PC-3 (cell line): Measurements from ENCODE around the gene LINGO1. TPM values are rescaled to one million over a fixed set of nuclear protein-coding genes. Genes with fewer than 3 reads are reported as not detected.

Source experiments
- ATAC-seq: fragments of 200-7000 bp; cut with Tn5 transposase; 2 replicates; pipeline ENCODE4 v1.9.1; 2020; ENCODE audit warnings: mild to moderate bottlenecking, moderate library complexity
- BruUV-seq: library from RNA; stranded (reverse); fragments of 400-500 nt; replicated peaks from 2 replicates; lab custom pipeline; 2021; lab: Mats Ljungman, UMichigan
- CTCF ChIA-PET: fragments of 300-600 bp; sonication (Branson Sonifier 250); formaldehyde crosslinking; loops from one replicate; lab custom pipeline; 2022; ENCODE audit warnings: antibody characterized with exemption; lab: Charles Lee
- POLR2A ChIA-PET: fragments of 300-600 bp; sonication (Branson Sonifier 250); formaldehyde crosslinking; loops from one replicate; lab custom pipeline; 2022; ENCODE audit warnings: antibody characterized with exemption; ENCODE audit not compliant: unreplicated experiment; lab: Charles Lee
- DNase-seq: peaks from one replicate; pipeline ENCODE4 v3.0.0-alpha.2; 2015
- H2AFZ ChIP-seq: fragments of 300-600 bp; sonication (generic); 2 replicates; pipeline ENCODE4 v1.6.0; 2016; ENCODE audit warnings: antibody characterized with exemption, low read length
- H3F3A ChIP-seq: fragments of 300-600 bp; sonication (generic); one replicate; pipeline ENCODE4 v1.6.0; 2017; ENCODE audit warnings: antibody characterized with exemption, low read length, control low read depth, mild to moderate bottlenecking; ENCODE audit not compliant: unreplicated experiment
- H3K27ac ChIP-seq: fragments of 300-600 bp; sonication (generic); 2 replicates; pipeline ENCODE4 v1.5.1; 2016; ENCODE audit warnings: mild to moderate bottlenecking, low read length
- H3K27me3 ChIP-seq: fragments of 300-600 bp; sonication (generic); 2 replicates; pipeline ENCODE4 v1.6.1; 2016; ENCODE audit warnings: low read length, mixed read lengths
- H3K36me3 ChIP-seq: fragments of 300-600 bp; sonication (generic); 2 replicates; pipeline ENCODE4 v1.6.1; 2016; ENCODE audit warnings: low read depth, mixed run types, low read length, mixed read lengths
- H3K4me1 ChIP-seq: fragments of 300-600 bp; sonication (generic); 2 replicates; pipeline ENCODE4 v1.5.1; 2016; ENCODE audit warnings: low read length; ENCODE audit not compliant: insufficient read depth
- H3K4me2 ChIP-seq: fragments of 300-600 bp; sonication (generic); 2 replicates; pipeline ENCODE4 v1.6.0; 2016; ENCODE audit warnings: low read length
- H3K4me3 ChIP-seq: fragments of 300-600 bp; sonication (generic); 2 replicates; pipeline ENCODE4 v1.5.1; 2016; ENCODE audit warnings: mild to moderate bottlenecking, low read length, mixed read lengths
- H3K79me2 ChIP-seq: fragments of 300-600 bp; sonication (generic); 2 replicates; pipeline ENCODE4 v1.6.1; 2017; ENCODE audit warnings: low read length, mixed read lengths
- H3K9ac ChIP-seq: fragments of 300-600 bp; sonication (generic); 2 replicates; pipeline ENCODE4 v1.6.0; 2016; ENCODE audit warnings: mild to moderate bottlenecking, low read length
- H3K9me2 ChIP-seq: fragments of 300-600 bp; sonication (generic); replicated peaks from 2 replicates; pipeline ENCODE4 v1.6.1; 2016; ENCODE audit warnings: mixed run types, low read length, mixed read lengths
- H3K9me3 ChIP-seq: fragments of 300-600 bp; sonication (generic); 2 replicates; pipeline ENCODE4 v1.6.1; 2016; ENCODE audit warnings: low read length, mixed read lengths
- H4K20me1 ChIP-seq: fragments of 300-600 bp; sonication (generic); 2 replicates; pipeline ENCODE4 v1.6.1; 2016; ENCODE audit warnings: low read length, mixed read lengths
- EZH2 ChIP-seq: fragments of 300-600 bp; sonication (generic); IDR thresholded peaks from one replicate; pipeline ENCODE4 v1.6.1; 2017; ENCODE audit warnings: antibody characterized with exemption, mild to moderate bottlenecking, low read length; ENCODE audit not compliant: unreplicated experiment
- EZH2phosphoT487 ChIP-seq: fragments of 300-600 bp; sonication (generic); IDR thresholded peaks from 2 replicates; pipeline ENCODE4 v1.6.1; 2018; ENCODE audit warnings: mild to moderate bottlenecking, antibody characterized with exemption, low read length, borderline replicate concordance
- intact Hi-C: fragments of 100-400 bp; cut with micrococcal nuclease; formaldehyde crosslinking; loops from 2 replicates; pipeline ENCODE4 v1.9.0; 2023
- total RNA-seq: library from RNA; depleted of rRNA; stranded (reverse); fragments of >200 nt; gene quantifications from 2 replicates; pipeline ENCODE4 v1.2.3, GENCODE V29; 2014
- TF ChIP-seq, protein P1 (sequence below): fragments of 300-600 bp; sonication (generic); conservative IDR thresholded peaks from 2 replicates; pipeline ENCODE4 v1.5.1; 2017; ENCODE audit warnings: antibody characterized with exemption, low read depth, mild to moderate bottlenecking, low read length

The LINGO1 gene
- total RNA-seq, 1 experiment from 2014 or later, result not detected

DNA sequence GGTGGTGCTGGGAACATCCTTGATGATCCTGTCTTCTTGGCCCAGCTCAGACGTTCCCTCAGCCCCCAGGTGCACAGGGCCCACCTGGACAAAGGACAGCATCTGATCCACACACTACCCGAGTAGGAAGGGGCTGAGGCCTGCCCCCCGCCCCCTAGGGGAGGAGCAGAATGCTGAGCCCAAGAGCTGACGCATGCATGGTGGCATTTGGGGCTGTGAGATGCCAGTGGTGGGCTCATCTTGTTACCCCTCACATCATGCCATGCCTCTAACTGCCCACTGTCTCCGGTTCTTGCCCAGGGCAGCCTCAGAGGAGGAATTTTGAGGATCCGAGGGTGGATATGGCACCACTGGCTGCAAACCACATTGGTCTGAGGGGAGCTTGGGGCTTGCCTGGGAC lies 61.5 kb downstream of the LINGO1 start:
- Histone ChIP-seq H3K4me1 (no peaks in the 10 kb centered on the region), H3K27me3 (no peaks in the 10 kb centered on the region), H4K20me1 (no peaks in the 10 kb centered on the region), H2AFZ (no peak overlapping the region), H3K9me3 (no peaks in the 10 kb centered on the region), H3K4me3 (no peak overlapping the region), H3K27ac (no peak overlapping the region), H3F3A (no peaks in the 10 kb centered on the region), H3K9me2 (no peaks in the 10 kb centered on the region), H3K9ac (no peak overlapping the region), H3K4me2 (no peak overlapping the region), H3K79me2 (no peaks in the 10 kb centered on the region), H3K36me3 (no peaks in the 10 kb centered on the region)
- ChIA-PET CTCF (no interaction called here), POLR2A (interaction anchor here (0.7 kb wide), 1 partner anchor 454 kb away, joined by 15 read pairs; no protein-coding TSS in a partner anchor)
- TF ChIP-seq EZH2phosphoT487, result no peak
- TF ChIP-seq EZH2, result no peak
- TF ChIP-seq, protein P1, sequence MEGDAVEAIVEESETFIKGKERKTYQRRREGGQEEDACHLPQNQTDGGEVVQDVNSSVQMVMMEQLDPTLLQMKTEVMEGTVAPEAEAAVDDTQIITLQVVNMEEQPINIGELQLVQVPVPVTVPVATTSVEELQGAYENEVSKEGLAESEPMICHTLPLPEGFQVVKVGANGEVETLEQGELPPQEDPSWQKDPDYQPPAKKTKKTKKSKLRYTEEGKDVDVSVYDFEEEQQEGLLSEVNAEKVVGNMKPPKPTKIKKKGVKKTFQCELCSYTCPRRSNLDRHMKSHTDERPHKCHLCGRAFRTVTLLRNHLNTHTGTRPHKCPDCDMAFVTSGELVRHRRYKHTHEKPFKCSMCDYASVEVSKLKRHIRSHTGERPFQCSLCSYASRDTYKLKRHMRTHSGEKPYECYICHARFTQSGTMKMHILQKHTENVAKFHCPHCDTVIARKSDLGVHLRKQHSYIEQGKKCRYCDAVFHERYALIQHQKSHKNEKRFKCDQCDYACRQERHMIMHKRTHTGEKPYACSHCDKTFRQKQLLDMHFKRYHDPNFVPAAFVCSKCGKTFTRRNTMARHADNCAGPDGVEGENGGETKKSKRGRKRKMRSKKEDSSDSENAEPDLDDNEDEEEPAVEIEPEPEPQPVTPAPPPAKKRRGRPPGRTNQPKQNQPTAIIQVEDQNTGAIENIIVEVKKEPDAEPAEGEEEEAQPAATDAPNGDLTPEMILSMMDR, result no peak
- DNase-seq (no peak), ATAC-seq (no peak)
- intact Hi-C loops, result no loop called here
- no TSS peak for BruUV-seq

DNA sequence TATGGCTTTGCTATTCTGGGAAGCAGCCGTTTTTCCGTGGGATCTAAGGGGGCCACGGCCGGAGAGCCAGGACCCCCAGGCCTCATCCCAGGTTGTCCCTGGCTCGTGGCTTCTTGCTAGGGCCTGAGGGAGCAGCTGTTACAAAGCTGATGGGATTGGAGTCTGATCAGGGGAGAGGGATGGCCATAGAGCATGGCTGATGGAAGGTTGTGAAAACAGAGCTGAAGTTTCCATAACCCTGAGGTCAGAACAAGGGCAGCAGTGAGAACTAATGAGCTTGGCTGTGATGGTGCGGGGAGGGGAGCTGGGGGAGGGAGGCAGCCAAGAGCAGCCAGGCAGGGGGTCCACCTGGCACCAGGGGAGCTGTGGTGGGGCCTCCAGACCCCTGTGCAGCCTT lies 63.0 kb downstream of the LINGO1 start:
- Histone ChIP-seq H3K4me2 (peak overlapping the region; percentile 28; the same call in 1 of the 2 replicates), H3K27ac (no peak overlapping the region), H4K20me1 (no peaks in the 10 kb centered on the region), H3K4me3 (no peak overlapping the region), H3K79me2 (no peaks in the 10 kb centered on the region), H3K9ac (no peak overlapping the region), H3K36me3 (no peaks in the 10 kb centered on the region), H3K9me2 (no peaks in the 10 kb centered on the region), H2AFZ (peak overlapping the region; percentile 46; the same call in 1 of the 2 replicates), H3F3A (no peaks in the 10 kb centered on the region), H3K4me1 (no peaks in the 10 kb centered on the region), H3K27me3 (no peaks in the 10 kb centered on the region), H3K9me3 (no peaks in the 10 kb centered on the region)
- ChIA-PET POLR2A (no interaction called here), CTCF (no interaction called here)
- no peak for ATAC-seq
- DNase-seq, result no peak
- no TSS peak for BruUV-seq
- TF ChIP-seq EZH2 (no peak), EZH2phosphoT487 (no peak)
- TF ChIP-seq, protein P1, result no peak
- intact Hi-C loops, result no loop called here

GRCh38 chr15:77568973-77569728 lies 63.6 kb downstream of the LINGO1 start:
- H3K27me3 ChIP-seq, result no peaks in the 10 kb centered on the region
- H3K36me3 ChIP-seq, result no peaks in the 10 kb centered on the region
- ATAC-seq, result peak; percentile 63
- intact Hi-C loops, result no loop called here
- DNase-seq, result no peak
- H3K9me3 ChIP-seq, result no peaks in the 10 kb centered on the region
- no TSS peak for BruUV-seq
- no peaks in the 10 kb centered on the region for H4K20me1 ChIP-seq
- no peaks in the 10 kb centered on the region for H3F3A ChIP-seq
- no peaks in the 10 kb centered on the region for H3K9me2 ChIP-seq
- H3K9ac ChIP-seq, result no peak overlapping the region
- no peaks in the 10 kb centered on the region for H3K4me1 ChIP-seq
- no peaks in the 10 kb centered on the region for H3K79me2 ChIP-seq
- peak overlapping the region; percentile 28; the same call in 1 of the 2 replicates for H3K4me2 ChIP-seq
- TF ChIP-seq EZH2phosphoT487 (no peak), EZH2 (no peak)
- TF ChIP-seq, protein P1, result no peak
- CTCF ChIA-PET, result interaction anchor here (0.6 kb wide), 1 partner anchor 505 kb away, joined by 3 read pairs; no protein-coding TSS in a partner anchor
- H3K27ac ChIP-seq, result no peak overlapping the region
- POLR2A ChIA-PET, result no interaction called here
- H2AFZ ChIP-seq, result peak overlapping the region; percentile 46; the same call in 1 of the 2 replicates
- 0 out of 2 replicates have a peak overlapping the region, but pooled peaks have one; percentile 27 for H3K4me3 ChIP-seq
